Activated T-cell treated with anti-CD3 and anti-CD28 coated beads for 24 hours (primary cell): ENCODE results near the gene MEGF10.

Experiments
- DNase-seq: peaks from one replicate; pipeline ENCODE4 v3.0.0-alpha.2; 2020; ENCODE audit warnings: low read depth

MEGF10 gene

GRCh38 chr5:127441799-127442484 lies 151.3 kb downstream of the MEGF10 start:
- no peak for DNase-seq

GRCh38 chr5:127444171-127444570 lies 153.6 kb downstream of the MEGF10 start:
- DNase-seq: no peak

GRCh38 chr5:127445328-127445727 lies 154.7 kb downstream of the MEGF10 start:
- DNase-seq: no peak

- no peak for DNase-seq
Measured at GRCh38 chr5:127446626-127447025, 156.0 kb downstream of the MEGF10 start.

- no peak for DNase-seq
Measured at GRCh38 chr5:127447827-127448226, 157.2 kb downstream of the MEGF10 start.

- no peak for DNase-seq
Measured at GRCh38 chr5:127450046-127450445, 159.4 kb downstream of the MEGF10 start.

GRCh38 chr5:127451096-127451495 lies 160.5 kb downstream of the MEGF10 start:
- no peak for DNase-seq

- DNase-seq: no peak
Measured at GRCh38 chr5:127452626-127453025, 162.0 kb downstream of the MEGF10 start.

- no peak for DNase-seq
Measured at GRCh38 chr5:127471211-127471610, 180.6 kb downstream of the MEGF10 start.

GRCh38 chr5:127472700-127473099 lies 182.1 kb downstream of the MEGF10 start:
- DNase-seq: no peak

GRCh38 chr5:127486471-127486870 lies 195.9 kb downstream of the MEGF10 start:
- DNase-seq: no peak

- DNase-seq: no peak
Measured at GRCh38 chr5:127492854-127493738, 202.5 kb downstream of the MEGF10 start.

GRCh38 chr5:127498548-127498947 lies 208.0 kb downstream of the MEGF10 start:
- DNase-seq: no peak

- DNase-seq: no peak
Measured at GRCh38 chr5:127505905-127506304, 215.3 kb downstream of the MEGF10 start.

GRCh38 chr5:127506616-127507015 lies 216.0 kb downstream of the MEGF10 start:
- no peak for DNase-seq

GRCh38 chr5:127508644-127509373 lies 218.2 kb downstream of the MEGF10 start:
- no peak for DNase-seq
